RKO (cell line): ENCODE measurements around the gene NAT16.
"Not testable (repeated sequence)": the region's sequence is repeated elsewhere in the genome, so short reads cannot be mapped to it uniquely, and the experiment has no call there.

ENCODE experiments used
- DNase-seq: peaks from one replicate; pipeline ENCODE4 v3.0.0-alpha.2; 2016; ENCODE audit warnings: low spot score

The NAT16 gene

DNA sequence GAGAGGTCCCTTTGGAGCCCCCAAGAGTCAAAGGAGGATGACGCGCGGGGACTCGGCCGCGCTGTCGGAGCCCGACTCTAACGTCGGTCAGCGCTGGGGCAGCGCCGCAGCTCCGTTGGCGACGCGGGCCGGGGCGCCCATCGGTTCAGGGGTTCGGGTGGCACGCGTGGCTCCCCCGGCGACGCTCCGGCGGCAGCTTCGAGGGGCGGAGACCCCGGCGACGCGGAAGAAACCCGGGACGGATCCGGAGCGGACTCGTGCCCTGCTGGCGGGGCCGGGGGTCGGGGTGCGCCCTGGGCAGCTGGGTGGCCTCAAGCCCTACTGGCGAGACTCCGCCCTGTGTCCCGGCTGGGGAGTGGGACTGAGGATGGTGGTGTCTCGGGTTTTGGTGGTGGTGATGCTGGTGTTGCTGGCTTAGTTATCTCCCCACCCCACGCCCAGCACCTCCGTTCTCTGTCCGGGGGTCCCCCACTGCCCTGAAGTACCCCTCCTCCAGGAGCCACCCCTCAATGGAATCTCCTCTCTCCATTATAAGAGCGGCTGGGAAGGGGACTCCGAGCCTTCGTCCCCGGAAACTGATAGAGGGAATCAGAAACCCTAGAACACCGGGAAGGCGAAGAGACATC, at the start of gene NAT16:
NAT16 (minus strand) TSS at position 164 of the 626 bp plus-strand sequence. CDS start 5,486 bp downstream, outside the sequence.
- DNase-seq: no peak

DNA sequence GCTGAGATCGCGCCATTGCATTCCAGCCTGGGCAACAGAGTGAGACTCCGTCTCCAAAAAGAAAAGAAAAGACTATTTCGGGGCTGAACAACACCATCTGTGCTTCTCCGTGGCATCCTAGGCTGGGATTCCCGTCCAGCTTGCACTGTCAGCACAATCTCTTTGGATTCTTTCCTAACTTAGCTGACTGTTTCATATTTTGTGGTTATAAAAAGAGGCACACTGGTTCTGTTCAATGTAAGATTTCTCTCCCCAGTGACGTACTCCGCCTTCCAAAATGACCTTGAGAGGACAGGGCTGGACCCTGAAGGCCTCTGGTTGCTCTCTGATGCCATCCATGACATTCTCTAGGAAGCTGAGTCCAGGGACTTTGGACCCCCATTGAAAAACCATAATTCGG, 46.6 kb upstream of the NAT16 start:
- DNase-seq: no peak

DNA sequence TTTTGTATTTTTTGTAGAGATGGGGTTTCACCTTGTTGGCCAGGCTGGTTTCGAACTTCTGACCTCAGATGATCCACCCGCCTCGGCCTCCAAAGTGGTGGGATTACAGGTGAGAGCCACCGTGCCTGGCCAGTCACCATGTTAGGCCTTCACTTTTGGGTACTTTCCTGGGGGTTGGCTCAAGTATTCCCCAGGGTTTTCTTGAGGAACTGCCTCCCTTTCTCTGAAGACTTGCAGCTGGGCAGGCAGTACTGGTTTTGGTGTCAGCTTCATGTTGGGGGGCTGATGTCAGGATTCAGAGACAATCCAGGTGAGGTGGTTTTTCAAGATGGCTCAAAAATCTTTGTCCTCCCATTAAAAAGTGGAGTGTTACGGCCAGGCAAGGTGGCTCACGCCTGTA, 45.6 kb upstream of the NAT16 start:
- DNase-seq: no peak

DNA sequence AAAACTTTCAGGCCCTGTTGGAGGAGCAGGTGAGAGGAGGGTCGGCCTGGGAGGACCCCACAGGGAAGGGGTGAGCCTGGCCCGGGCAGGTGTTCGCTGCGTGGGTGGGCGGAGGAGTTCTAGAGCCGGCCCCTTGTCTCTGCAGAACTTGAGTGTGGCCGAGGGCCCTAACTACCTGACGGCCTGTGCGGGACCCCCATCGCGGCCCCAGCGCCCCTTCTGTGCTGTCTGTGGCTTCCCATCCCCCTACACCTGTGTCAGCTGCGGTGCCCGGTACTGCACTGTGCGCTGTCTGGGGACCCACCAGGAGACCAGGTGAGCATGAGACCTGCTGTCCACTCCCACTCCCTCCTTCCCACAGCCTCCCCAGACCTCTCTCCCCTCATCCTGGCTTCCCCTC, 43.4 kb upstream of the NAT16 start:
- DNase-seq: no peak

DNA sequence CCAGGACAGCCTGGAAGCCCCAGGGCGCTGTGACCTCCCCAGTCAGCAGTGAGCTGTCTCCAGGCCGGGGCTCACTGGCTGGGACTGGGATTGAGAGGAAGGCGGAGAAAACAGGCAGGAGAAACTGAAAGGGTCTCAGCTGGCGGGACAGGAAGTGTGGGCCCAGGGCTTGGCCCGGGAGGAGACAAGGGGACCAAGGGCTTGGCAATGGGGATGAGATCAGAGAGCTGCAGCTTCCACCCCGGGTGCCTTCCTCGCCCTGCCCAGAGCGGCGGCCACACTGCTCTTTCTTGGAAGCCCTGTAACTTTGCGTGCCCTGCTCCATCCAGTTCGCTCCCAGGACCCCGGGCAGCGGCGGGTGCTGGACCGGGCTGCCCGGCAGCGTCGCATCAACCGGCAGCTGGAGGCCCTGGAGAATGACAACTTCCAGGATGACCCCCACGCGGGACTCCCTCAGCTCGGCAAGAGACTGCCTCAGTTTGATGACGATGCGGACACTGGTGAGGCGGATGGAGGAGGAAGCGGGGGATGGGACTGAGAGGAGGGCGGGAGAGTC, 42.3 kb upstream of the NAT16 start:
- DNase-seq: no peak

DNA sequence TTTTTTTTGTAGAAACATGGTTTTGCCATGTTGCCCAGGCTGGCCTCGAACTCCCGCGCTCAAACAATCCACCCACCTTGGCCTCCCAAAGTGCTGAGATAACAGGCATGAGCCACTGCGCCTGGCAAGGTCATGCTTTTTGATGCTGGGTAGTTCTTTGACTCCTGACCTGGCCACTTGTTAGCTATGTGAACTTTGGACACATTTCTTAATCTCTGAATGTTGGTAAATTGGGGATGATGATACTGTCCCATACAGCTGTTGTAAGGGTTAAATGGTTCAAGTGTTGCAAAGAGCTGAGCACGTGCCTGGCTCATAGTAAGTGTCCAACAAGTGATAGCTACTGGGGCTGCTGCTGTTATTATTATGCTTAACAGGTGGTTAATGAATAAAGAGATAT, 40.2 kb upstream of the NAT16 start:
- DNase-seq: no peak

DNA sequence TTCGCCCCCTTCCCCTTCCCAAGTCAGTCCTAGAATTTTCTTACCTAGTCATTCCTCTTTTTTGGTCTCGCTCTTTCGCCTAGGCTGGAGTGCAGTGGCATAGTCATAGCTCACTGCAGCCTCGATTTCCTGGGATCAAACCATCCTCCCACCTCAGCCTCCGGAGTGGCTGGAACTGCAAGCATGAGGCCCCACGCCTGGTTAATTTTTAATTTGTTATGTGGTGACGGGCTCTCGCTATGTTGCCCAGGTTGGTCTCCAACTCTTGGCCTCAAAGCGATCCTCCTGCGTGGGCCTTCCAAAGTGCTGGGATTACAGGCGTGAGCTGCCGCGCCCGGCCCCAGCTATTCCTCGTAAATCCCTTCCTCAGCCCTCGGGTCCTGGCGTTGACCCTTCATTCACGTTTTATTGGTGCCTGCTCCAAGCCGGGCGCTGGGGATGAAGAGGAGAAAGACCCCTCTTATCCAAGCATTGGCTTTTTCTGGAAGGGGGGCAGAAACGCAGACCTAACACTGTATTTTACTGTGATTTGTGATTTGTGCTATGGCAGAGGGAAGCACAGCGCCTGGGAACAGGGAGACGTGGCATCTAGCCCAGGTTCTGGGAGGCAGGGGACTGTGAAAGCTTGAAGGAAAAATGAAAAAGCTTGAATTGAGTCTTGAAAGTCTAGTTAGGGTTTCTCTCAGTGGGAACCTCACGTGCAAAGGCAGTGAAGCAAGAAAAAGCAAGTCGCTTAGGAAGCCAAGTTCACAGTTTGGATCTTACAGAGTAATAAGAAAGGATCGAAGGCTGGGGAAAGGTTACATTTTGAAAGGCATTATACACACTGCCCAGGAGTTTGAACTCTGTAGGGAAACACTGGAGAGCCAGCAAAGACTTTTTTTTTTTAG, 38.4 kb upstream of the NAT16 start:
- peak; percentile 32 for DNase-seq

DNA sequence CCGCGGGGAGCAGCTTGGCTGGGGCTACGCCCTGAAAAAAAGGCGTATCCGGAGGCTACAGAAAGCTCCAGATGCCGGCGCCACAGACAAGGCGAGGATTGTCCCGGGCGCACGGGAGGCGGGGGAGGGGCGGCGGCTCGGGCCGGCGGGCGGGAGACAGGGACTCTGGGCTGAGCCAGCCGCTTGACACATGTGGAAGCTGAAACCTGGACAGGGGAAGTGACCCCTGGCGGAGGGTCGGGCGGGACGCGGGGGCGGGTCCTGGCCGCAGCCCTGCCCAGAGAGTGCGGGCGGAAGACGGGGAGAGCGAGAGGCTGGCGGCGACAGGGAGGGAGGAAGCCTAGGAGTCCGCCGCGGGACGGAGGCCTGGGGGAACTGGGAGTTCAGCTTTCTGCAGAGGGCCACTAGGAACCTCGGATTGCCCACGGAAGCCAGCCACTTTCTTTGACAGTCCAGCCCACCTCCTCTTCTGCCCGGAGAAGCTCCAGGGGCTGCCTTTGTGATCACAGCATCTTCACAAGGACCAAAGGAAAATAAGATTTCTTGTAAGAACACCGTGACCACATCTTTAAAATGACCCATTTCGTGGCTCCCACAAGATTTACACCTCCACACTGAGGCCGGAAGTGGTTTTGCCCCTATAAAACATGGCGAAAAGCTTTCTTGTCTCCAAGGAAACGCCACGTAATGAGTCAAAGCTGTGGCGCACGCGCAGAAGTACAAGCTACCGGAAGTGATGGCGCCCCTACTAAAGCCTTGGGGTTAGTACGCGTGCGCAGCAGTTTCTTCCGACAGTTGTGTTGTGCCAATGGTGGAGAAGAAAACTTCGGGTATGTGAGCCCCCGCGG, 37.5 kb upstream of the NAT16 start, which contains the start of the genes PLOD3 and ZNHIT1:
PLOD3 (minus strand) TSS at position 194 of the 848 bp plus-strand sequence. CDS start 307 bp downstream, outside the sequence.
ZNHIT1 (plus strand) TSS at position 778 of the 848 bp plus-strand sequence; CDS start at position 809, 31 bp downstream.
- DNase-seq: peak; percentile 100

DNA sequence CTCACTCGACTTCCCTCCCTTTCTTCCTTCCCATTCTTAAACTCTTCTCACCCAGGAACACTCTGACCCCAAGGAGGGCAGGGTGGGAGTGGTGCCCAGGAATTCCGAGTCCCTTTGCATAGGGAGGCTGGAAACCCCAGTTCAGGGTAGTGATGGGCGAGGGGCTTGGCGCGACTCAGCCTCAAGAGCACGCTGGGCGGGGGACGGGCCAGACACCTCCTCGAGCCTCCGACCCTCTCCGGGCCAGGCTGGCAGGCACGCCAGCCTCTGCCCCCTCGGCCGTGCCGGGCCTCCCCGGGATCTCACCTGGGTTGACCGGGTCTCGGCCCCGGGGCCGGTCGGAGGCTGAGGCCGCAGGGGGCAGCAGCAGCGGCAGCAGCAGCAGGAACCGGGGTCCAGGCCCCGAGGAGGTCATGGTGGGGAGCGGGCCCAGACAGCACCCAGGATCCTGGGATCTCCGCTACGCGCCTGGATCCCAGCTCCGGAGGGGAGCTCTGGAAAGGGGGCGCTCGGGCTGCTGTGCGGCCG, 36.8 kb upstream of the NAT16 start:
- DNase-seq: no peak

DNA sequence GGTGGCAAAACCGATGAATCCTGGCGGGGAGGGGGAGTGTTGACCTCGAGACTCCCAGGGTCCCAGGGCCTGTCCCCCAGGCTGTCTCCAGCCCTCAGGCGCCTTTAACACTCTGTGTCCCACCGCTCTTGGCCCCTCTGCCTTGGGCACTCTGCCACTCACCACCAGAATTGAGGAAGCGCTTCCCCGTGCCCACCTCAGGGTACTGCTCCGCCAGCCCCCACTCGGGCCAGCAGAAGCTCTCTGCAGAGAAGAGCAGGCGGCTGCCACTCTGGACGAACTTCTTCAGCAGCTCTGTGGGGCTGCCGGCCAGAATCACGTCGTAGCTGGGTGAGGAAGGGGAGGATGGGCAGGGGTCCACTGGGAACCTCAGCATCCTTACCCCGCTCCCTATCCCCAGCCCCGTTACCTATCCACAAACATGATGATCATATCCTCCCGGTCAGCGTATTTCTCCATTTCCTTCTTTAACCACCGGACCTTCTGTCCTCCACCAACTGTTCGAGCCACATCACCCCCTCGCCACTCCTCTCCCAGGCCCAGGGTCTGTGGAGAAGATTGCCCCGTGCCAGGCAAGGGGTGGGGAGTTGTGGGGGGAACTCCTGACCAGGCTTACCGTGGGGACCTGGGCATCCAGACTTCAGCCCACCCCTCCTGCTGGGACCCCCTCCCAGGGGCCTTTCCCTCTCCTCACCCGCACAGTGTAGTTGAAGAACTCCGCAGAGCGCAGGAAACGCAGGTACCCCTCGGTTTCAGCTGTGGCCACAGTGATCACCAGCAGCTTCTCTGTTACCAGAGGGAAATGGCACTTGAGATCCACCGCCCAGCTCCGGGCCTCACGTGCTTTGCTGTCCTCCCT, 36.1 kb upstream of the NAT16 start:
- peak; percentile 58 for DNase-seq

DNA sequence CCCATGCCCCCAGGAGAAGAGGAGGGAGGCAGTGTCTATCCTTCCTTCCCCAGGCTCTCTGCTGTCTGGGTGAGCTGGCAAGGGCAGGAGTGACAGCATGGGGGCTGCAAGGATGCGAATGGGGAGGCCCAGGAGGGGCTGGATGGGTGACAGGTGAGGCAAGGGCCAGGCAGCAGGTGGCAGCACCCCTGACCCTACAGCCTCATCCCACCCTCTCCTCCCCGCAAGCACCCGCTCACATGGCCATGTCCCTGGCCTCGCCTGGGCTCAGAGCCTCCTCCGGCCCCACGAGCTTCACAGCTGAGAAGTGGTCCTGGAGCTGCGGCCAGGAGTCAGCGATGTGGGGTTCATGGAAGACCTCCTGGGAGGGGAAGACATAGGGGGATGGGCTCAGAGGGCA, 31.9 kb upstream of the NAT16 start:
- no peak for DNase-seq

DNA sequence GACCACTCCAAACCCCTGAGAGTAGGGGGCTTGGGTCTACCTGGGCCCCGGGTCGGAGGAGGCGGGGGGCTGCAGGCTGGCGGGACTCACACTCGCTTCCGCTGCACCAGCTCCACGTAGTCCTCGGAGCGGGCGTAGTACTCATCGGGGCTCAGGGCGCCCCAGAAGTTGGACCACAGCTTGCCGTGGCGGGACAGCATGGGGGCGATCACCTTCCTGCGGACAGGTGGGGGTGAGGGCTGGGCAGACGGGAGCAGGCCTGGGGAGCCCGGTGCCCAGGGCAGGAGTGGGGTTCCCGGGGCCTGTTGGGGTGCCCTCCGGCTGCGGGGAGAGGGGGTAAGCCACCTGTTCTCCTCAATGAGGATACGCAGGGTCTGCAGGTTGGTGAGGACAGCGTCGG, 31.4 kb upstream of the NAT16 start:
- DNase-seq: no peak

DNA sequence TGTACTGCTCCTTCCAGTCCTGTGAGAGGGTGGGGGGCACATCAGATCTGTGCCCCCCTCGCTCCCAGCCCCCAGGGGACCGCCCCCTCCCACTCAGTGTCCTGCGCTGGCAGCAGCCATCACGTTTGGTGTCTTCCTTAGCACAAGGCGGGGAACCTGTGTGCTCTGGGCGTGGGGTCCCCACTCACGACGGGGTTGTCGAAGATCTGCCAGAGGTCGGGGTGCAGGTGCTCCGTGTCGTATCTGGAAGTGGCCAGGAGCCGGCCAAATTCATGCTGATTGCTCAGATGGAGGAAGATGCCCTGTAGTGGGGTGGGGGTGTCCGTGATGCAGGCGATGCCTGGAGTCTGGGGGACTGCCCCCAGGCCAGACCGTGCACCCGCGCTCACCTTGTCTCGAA, 30.1 kb upstream of the NAT16 start:
- DNase-seq: no peak

DNA sequence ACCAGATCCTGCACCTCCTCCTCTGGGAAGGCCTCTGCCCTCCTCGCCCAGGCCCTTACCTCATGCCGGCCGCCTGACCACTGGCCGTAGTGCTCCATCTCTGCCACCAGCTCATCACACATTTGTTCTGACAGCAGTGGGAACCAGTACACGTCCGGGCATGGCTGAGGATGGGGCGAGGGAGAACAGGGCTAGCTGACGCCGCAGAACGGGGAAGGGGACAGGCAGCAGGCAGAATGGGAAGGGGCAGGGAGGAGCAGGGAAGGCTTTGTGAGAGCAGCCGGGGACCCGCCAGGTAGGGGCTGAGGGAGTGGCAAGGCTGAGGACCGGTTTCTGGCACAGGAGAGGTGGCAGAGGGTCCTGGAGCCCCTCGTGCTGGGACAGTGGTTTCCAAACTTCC, 28.7 kb upstream of the NAT16 start:
- DNase-seq: no peak

DNA sequence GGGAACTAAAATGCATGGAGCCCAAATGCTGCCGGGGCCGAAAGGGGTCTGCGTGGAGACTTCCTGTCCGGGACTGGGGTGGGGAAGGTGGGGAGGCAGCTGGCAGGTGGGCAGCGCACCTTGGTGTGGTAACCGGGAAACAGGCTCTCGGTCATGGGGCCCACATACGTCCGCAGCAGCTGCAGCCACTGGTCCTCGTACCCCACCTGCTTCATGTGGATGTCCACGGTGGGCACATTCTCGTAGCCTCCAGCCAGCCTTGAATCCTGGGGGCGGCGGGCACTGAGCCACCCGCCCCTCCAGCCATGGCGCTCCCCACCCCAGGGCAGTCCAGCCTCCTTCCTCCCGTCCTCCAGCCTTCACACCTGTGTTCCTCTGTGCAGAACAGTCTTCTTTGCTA, 27.4 kb upstream of the NAT16 start:
- DNase-seq: no peak

DNA sequence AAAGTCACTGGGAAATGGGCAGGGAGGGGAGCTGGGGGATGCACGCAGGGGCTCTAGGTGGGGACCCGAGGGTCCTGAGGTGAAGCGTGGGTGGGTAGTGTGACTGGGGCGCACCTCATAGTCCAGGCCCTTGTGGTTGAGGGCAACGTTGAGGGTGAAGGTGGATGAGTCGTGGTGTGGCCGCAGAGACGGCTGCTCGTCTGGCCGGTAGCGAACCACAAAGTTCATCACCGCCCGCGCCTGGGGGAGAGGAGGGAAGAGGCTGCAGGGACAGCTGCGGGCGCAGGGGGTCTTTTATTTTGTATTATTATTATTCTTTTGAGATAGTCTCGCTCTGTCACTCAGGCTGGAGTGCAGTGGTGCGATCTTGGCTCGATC, 26.6 kb upstream of the NAT16 start:
- DNase-seq: no peak

DNA sequence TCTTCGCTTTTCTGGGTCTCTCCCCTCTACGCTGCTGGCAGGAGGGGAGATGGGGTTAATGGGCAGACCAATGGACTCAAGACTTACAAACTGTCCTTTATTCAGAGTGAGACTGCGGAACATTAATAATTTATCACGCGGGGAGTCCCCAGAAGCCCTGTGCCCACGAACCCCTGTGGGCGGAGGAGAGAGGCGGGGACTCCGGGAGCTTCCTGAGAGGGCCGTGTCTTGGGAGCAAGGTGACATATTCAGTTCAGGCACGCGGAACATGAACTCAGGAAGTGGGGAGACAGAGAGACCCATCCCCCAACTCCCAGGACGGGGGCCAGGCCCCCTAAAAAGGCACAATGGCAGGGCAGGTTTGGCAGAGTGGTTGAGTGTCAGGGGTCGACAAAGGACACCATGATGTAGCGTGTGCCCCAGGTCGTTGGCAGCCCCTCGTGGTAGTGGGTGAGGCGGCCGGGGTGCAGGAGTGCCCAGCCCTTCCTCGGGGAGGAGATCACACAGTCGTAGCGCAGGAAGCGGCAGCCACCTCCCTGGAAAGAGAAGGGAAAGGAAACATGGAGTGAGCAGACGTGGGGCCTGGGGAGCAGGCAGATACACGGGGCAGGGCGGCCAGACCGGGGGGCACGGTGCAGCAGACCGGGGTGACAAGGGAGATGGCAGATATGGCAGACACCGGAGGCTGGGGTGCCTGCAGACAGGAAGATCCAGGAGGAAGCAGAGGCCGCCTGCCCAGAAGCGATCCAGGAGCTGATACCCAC, 26.0 kb upstream of the NAT16 start:
- DNase-seq: no peak

DNA sequence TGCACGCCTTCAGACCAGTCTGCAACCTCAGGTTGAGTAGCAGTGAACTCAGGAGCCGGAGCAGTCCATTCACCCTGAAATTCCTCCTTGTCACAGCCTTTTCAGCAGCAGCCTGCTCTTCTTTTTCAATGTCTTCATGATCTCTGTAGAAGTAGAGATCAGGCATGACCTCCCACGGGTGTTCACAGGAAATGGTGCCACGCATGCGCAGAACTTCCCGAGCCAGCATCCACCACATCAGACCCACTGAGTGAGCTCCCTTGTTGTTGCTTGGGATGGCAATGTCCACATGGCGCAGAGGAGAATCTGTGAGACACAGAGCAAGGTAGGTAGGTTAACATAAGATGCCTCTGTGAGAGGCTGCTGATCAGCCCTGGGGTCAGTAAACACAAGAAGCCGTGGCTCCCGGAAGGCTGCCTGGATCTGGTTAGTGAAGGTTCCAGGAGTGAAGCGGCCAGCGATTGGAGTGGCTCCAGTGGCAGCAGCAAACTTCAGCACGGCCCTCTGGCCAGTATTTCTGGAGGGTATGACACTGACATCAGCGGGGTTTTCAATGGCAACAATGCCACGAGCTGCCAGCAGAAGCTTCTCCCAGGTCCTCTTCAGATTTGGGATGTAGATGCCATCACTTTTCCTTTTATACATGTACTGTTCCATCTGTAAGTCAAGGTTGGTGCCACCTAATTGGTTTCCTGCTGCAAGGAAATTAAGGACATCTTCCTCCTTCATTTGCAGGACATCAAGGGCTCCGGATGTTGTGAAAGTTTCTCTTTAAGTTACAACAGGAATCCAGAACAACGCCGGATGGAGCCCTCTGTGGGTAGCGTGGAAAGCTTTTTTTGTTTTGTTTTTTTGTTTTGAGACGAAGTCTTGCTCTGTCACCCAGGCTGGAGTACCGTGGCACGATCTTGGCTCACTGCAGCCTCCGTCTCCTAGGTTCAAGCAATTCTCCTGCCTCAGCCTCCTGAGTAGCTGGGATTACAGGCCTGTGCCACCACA, 23.9 kb upstream of the NAT16 start:
- not testable (repeated sequence) for DNase-seq

DNA sequence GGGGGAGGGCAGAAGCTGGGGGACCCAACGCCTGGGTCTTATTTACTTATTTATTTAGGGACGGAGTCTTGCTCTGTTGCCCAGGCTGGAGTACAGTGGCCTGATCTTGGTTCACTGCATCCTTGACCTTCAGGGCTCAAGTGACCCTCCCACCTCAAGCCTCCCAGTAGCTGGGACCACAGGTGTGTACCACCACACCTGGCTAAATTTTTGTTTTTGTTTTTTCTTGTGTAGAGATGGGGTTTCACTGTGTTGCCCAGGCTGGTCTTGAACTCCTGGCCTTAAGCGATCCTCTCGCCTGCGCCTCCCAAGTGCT, 22.5 kb upstream of the NAT16 start:
- no peak for DNase-seq
